HL-60 (cell line): ENCODE data around the gene TTC39A.

ENCODE experiments used
- DNase-seq, 2 experiments: peaks; one replicate each; pipeline ENCODE4 v3.0.0-alpha.2; 2010 to 2020; ENCODE audit warnings: low read depth in 1 of 2, low spot score in 1 of 2
- H3K27ac ChIP-seq: fragments of 250-450 bp; sonication (Bioruptor Pico); replicated peaks from 2 replicates; pipeline ENCODE4 v1.5.1; 2020; ENCODE audit warnings: mild to moderate bottlenecking, moderate library complexity
- H3K27me3 ChIP-seq: fragments of 250-450 bp; sonication (Bioruptor Pico); 2 replicates; pipeline ENCODE4 v1.5.1; 2021; ENCODE audit warnings: mild to moderate bottlenecking, moderate library complexity; ENCODE audit not compliant: insufficient read depth, poor library complexity, severe bottlenecking
- H3K4me3 ChIP-seq: replicated peaks from 2 replicates; pipeline ENCODE4 v1.5.1; 2011; ENCODE audit warnings: mild to moderate bottlenecking, control low read depth, low read length; ENCODE audit not compliant: insufficient read depth
- CTCF ChIP-seq: IDR thresholded peaks from one replicate; pipeline ENCODE4 v1.5.1; 2011; ENCODE audit warnings: low read length, control low read depth, inconsistent platforms; ENCODE audit not compliant: insufficient read depth
- GABPA ChIP-seq: IDR thresholded peaks from 2 replicates; pipeline ENCODE4 v1.6.1; 2012; ENCODE audit warnings: low read depth
- POLR2AphosphoS5 ChIP-seq: IDR thresholded peaks from 2 replicates; pipeline ENCODE4 v1.6.1; 2012; ENCODE audit warnings: low read depth
- REST ChIP-seq: IDR thresholded peaks from 2 replicates; pipeline ENCODE4 v1.6.1; 2012; ENCODE audit warnings: low read depth; ENCODE audit not compliant: insufficient replicate concordance
- SPI1 ChIP-seq: IDR thresholded peaks from 2 replicates; pipeline ENCODE4 v1.6.1; 2012; ENCODE audit warnings: low read depth, mild to moderate bottlenecking, borderline replicate concordance

Gene TTC39A

GRCh38 chr1:51372561-51372960, 42.2 kb upstream of the TTC39A start:
- no peak for DNase-seq
- no peak overlapping the region for H3K4me3 ChIP-seq
- H3K27me3 ChIP-seq, result no peaks in the 10 kb centered on the region
- no peak overlapping the region for H3K27ac ChIP-seq
- TF ChIP-seq CTCF (no peak), GABPA (no peak), REST (no peak), POLR2AphosphoS5 (no peak), SPI1 (no peak)

GRCh38 chr1:51369171-51369570, 38.8 kb upstream of the TTC39A start:
- no peak for TF ChIP-seq REST
- TF ChIP-seq SPI1, result no peak
- no peak for TF ChIP-seq CTCF
- TF ChIP-seq GABPA, result no peak
- no peak for TF ChIP-seq POLR2AphosphoS5
- Histone ChIP-seq H3K27me3 (no peaks in the 10 kb centered on the region), H3K4me3 (no peak overlapping the region), H3K27ac (no peak overlapping the region)
- DNase-seq, result no peak

GRCh38 chr1:51365774-51366173, 35.4 kb upstream of the TTC39A start:
- no peaks in the 10 kb centered on the region for H3K27me3 ChIP-seq
- no peak for TF ChIP-seq REST
- TF ChIP-seq CTCF, result no peak
- TF ChIP-seq GABPA, result no peak
- no peak for TF ChIP-seq SPI1
- TF ChIP-seq POLR2AphosphoS5, result no peak
- no peak for DNase-seq
- no peak overlapping the region for H3K4me3 ChIP-seq
- H3K27ac ChIP-seq, result no peak overlapping the region
